Tibial nerve (tissue), 3 donors: ENCODE measurements around the gene ELMOD1.

Experiments used
- CTCF ChIP-seq, 5 experiments: fragments of 200-600 bp in 3 of 5; fragments of 450-650 bp in 2 of 5; sonication (generic) in 3 of 5; IDR thresholded peaks; one replicate each; pipeline ENCODE4 v1.5.1; 2016 to 2019; ENCODE audit warnings: antibody characterized with exemption in 5 of 5, mild to moderate bottlenecking in 3 of 5, moderate library complexity in 2 of 5
- POLR2A ChIP-seq, 2 donors: fragments of 450-650 bp; IDR thresholded peaks; one replicate each; pipeline ENCODE4 v1.6.1; 2017; ENCODE audit warnings: antibody characterized with exemption in 2 of 2, mild to moderate bottlenecking in 2 of 2, moderate library complexity in 2 of 2

- TF ChIP-seq CTCF (IDR thresholded peaks at IDR 0.05): no peak
- TF ChIP-seq POLR2A (IDR thresholded peaks at IDR 0.05): no peak
Observed at GRCh38 chr11:107567739-107568335, 23.1 kb upstream of the ELMOD1 start.
